T-helper 17 cell (primary cell): ENCODE measurements around the gene CRACDL. TPM values are rescaled to one million over a fixed set of nuclear protein-coding genes. Genes with fewer than 3 reads are reported as not detected.

Experiments used
- ATAC-seq: fragments of 150-1000 bp; cut with Tn5 transposase; 2 replicates; pipeline ENCODE4 v1.10.0; 2021; ENCODE audit warnings: mild to moderate bottlenecking, moderate library complexity
- DNase-seq, 3 donors: peaks; one replicate each; pipeline versions ENCODE4 v3.0.0 to v3.0.0-alpha.2; 2020 to 2021
- H3K9me3 ChIP-seq: one replicate; pipeline ENCODE4 v1.7.0; 2013; ENCODE audit warnings: low read length, mild to moderate bottlenecking; ENCODE audit not compliant: control insufficient read depth, poor library complexity, severe bottlenecking
- H3K27ac Mint-ChIP-seq: one replicate; pipeline ENCODE4 v1.8.0; 2022; ENCODE audit warnings: mild to moderate bottlenecking, moderate library complexity, mixed read lengths
- H3K27me3 Mint-ChIP-seq: one replicate; pipeline ENCODE4 v1.8.0; 2022; ENCODE audit warnings: mixed read lengths
- H3K36me3 Mint-ChIP-seq: one replicate; pipeline ENCODE4 v1.8.0; 2022; ENCODE audit warnings: low read depth, mixed read lengths
- H3K4me1 Mint-ChIP-seq: one replicate; pipeline ENCODE4 v1.8.0; 2022; ENCODE audit warnings: mild to moderate bottlenecking, mixed read lengths
- H3K4me3 Mint-ChIP-seq: one replicate; pipeline ENCODE4 v1.8.0; 2022; ENCODE audit warnings: mild to moderate bottlenecking, moderate library complexity, mixed read lengths
- total RNA-seq, 4 donors: library from RNA in 2 of 4; stranded (reverse) in 2 of 4; gene quantifications; one replicate each; pipeline ENCODE4 v1.2.3 and lab custom pipeline; 2022 to 2026

The CRACDL gene, protein sequence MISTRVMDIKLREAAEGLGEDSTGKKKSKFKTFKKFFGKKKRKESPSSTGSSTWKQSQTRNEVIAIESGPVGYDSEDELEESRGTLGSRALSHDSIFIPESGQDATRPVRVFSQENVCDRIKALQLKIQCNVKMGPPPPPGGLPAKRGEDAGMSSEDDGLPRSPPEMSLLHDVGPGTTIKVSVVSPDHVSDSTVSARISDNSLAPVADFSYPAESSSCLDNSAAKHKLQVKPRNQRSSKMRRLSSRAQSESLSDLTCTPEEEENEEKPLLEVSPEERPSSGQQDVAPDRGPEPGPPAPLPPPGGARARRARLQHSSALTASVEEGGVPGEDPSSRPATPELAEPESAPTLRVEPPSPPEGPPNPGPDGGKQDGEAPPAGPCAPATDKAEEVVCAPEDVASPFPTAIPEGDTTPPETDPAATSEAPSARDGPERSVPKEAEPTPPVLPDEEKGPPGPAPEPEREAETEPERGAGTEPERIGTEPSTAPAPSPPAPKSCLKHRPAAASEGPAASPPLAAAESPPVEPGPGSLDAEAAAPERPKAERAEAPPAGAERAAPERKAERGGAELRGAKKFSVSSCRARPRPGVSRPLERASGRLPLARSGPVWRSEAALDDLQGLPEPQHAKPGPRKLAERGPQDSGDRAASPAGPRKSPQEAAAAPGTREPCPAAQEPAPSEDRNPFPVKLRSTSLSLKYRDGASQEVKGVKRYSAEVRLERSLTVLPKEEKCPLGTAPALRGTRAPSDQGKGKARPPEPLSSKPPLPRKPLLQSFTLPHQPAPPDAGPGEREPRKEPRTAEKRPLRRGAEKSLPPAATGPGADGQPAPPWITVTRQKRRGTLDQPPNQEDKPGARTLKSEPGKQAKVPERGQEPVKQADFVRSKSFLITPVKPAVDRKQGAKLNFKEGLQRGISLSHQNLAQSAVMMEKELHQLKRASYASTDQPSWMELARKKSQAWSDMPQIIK
- under 1 TPM; 0.29 to 0.55 TPM for total RNA-seq
- 0.83 to 2.3 reads per million in 2 donors for total RNA-seq (lab: John Stamatoyannopoulos, UW)

- DNase-seq (no peak), ATAC-seq (peak; percentile 49)
- peaks cover 11% of the 10 kb centered on the region for H3K4me1 Mint-ChIP-seq
- H3K4me3 Mint-ChIP-seq = peak within 1 kb of the TSS; percentile 86
- no peaks in the 10 kb centered on the region for H3K9me3 ChIP-seq
- H3K36me3 Mint-ChIP-seq = peaks cover 11% of the 10 kb centered on the region
- H3K27ac Mint-ChIP-seq = no peak within 1 kb of the TSS
- H3K27me3 Mint-ChIP-seq = peaks cover 75% of the 10 kb centered on the region
Observed at GRCh38 chr2:98935777-98936352, at the start of gene CRACDL. Gene CRACDL (minus strand): TSS chr2:98936225. CDS start chr2:98846800, 89,425 bp downstream.

- Mint-ChIP-seq H3K4me3 (no peak overlapping the region), H3K27me3 (no peaks in the 10 kb centered on the region), H3K27ac (no peak overlapping the region), H3K4me1 (no peaks in the 10 kb centered on the region), H3K36me3 (peaks cover 6% of the 10 kb centered on the region)
- no peak for ATAC-seq
- peaks cover 9% of the 10 kb centered on the region for H3K9me3 ChIP-seq
- DNase-seq = no peak
Observed at GRCh38 chr2:98975611-98976010, 39.6 kb upstream of the CRACDL start.

DNA sequence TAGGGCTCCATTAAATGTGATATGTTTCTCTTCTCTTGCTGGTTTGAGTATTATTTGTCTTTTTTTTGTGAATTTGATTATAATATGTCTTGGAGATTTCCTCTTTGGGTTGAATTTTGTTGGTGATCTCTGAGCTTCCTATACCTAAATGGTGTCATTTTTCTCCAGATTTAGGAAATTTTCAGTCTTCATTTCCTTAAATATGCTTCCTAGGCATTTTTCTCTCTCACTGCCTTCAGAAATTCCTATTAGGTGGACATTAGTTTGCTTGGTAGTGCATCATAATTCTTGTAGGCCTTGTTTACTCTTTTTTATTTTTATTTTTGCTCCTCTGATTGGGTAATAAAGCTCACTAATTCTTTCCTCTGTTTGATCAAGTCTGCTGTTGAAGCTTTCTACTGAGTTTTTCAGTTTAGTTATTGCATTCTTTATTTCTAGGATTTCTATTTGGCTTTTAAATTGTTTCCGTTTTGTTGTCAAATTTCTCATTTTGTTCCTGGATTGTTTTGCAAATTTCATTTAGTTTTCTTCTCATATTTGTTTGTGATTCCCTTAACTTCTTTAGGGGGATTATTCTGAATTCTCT lies 36.6 kb upstream of the CRACDL start:
- Mint-ChIP-seq H3K4me3 (no peak overlapping the region), H3K36me3 (peaks cover 6% of the 10 kb centered on the region), H3K27ac (no peak overlapping the region), H3K27me3 (no peaks in the 10 kb centered on the region), H3K4me1 (no peaks in the 10 kb centered on the region)
- H3K9me3 ChIP-seq = peaks cover 11% of the 10 kb centered on the region
- ATAC-seq = no peak
- DNase-seq = no peak

- H3K9me3 ChIP-seq = no peaks in the 10 kb centered on the region
- Mint-ChIP-seq H3K4me3 (no peak overlapping the region), H3K27me3 (no peaks in the 10 kb centered on the region), H3K4me1 (peaks cover 2% of the 10 kb centered on the region), H3K27ac (no peak overlapping the region), H3K36me3 (no peaks in the 10 kb centered on the region)
- ATAC-seq (no peak), DNase-seq (no peak)
Observed at GRCh38 chr2:98959810-98960507, 23.9 kb upstream of the CRACDL start.

DNA sequence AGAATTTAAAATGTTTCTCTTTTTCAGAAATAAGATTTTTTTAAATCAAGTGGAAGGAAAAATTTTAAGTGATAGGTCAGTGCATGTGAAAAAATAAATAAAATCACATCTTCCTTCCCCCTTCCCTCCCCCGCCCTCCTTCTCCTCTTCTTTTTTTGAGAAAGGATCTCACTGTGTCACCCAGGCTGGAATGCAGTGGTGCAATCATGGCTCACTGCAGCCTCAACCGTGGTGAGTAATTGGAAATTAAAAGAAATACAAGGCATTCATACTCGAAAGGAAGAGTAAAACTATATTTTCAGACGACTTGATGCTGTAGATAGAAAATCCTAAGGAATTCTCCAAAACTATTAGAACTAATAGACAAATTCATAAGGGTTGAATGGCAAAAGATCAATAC lies 16.9 kb upstream of the CRACDL start:
- Mint-ChIP-seq H3K4me3 (no peak overlapping the region), H3K36me3 (no peaks in the 10 kb centered on the region), H3K27me3 (peaks cover 32% of the 10 kb centered on the region), H3K27ac (no peak overlapping the region), H3K4me1 (peaks cover 2% of the 10 kb centered on the region)
- H3K9me3 ChIP-seq = no peaks in the 10 kb centered on the region
- no peak for ATAC-seq
- DNase-seq = no peak

DNA sequence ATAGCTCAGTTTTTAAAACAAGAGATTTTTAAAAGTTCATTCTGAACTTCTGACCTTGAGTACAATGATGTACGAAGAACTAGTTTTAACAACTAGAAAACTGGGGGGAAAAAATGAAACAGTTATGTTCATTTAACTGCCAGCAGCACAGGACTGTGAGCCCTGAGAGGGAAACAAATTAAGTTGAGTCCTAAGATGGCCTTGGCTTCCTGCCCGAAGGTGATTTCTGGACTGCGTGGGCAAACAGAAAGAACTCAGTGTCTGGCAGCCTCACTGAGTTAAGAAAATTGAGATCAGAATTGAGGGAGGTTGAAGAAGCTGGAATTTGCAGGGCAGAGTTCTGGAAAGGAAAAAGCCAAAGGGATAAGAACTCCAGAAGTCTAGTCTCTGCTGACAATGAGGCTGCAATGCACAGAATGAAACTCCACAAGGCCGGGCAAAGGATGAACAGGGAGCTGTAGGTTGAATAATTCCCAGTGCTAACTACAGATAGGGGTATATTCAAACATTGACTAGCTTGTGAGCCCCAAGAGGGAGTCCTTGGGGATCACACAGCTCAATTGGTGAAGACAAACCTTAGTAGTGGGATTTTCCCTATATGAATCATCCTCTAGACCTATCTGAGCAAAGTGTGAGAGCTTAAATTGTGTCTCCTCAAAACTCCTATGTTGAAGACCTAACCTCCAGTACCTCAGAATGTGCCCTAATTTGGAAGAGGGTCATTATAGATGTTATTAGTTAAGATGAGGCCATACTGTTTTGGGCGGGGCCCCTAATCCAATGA lies 13.1 kb upstream of the CRACDL start:
- Mint-ChIP-seq H3K36me3 (no peaks in the 10 kb centered on the region), H3K4me1 (no peaks in the 10 kb centered on the region), H3K27ac (no peak overlapping the region), H3K27me3 (peaks cover 42% of the 10 kb centered on the region), H3K4me3 (no peak overlapping the region)
- ATAC-seq = no peak
- no peaks in the 10 kb centered on the region for H3K9me3 ChIP-seq
- DNase-seq = no peak

- H3K4me1 Mint-ChIP-seq = no peaks in the 10 kb centered on the region
- peaks cover 42% of the 10 kb centered on the region for H3K27me3 Mint-ChIP-seq
- no peak overlapping the region for H3K4me3 Mint-ChIP-seq
- no peaks in the 10 kb centered on the region for H3K9me3 ChIP-seq
- H3K36me3 Mint-ChIP-seq = no peaks in the 10 kb centered on the region
- ATAC-seq (no peak), DNase-seq (no peak)
- no peak overlapping the region for H3K27ac Mint-ChIP-seq
Observed at GRCh38 chr2:98947554-98947953, 11.5 kb upstream of the CRACDL start.

DNA sequence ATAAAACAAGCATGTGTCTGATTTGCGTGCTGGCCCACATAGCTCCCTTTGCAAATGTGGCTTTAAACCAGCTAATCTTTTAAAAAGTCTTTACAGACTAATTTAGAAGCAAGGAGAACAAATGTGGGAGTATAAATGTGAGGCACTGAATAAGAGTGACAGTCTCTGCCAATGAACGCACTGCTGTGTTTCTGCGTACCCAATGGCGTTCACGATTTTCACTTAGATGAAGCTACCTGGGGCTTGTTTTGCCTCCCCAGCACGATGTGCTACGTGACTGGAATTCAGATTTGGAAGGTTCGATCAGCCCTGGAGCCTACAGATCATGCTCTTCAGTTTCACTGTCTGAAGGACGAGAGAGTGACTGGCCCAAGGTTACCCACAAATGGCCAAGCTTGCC lies 10.8 kb upstream of the CRACDL start:
- DNase-seq = no peak
- no peaks in the 10 kb centered on the region for H3K4me1 Mint-ChIP-seq
- no peaks in the 10 kb centered on the region for H3K36me3 Mint-ChIP-seq
- no peak overlapping the region for H3K27ac Mint-ChIP-seq
- H3K27me3 Mint-ChIP-seq = peaks cover 39% of the 10 kb centered on the region
- no peaks in the 10 kb centered on the region for H3K9me3 ChIP-seq
- no peak overlapping the region for H3K4me3 Mint-ChIP-seq
- ATAC-seq = no peak

- DNase-seq (no peak), ATAC-seq (no peak)
- Mint-ChIP-seq H3K27me3 (peaks cover 35% of the 10 kb centered on the region), H3K36me3 (peaks cover 4% of the 10 kb centered on the region), H3K4me1 (peaks cover 2% of the 10 kb centered on the region), H3K27ac (no peak overlapping the region), H3K4me3 (no peak overlapping the region)
- no peaks in the 10 kb centered on the region for H3K9me3 ChIP-seq
Observed at GRCh38 chr2:98944775-98945174, 8.8 kb upstream of the CRACDL start.

DNA sequence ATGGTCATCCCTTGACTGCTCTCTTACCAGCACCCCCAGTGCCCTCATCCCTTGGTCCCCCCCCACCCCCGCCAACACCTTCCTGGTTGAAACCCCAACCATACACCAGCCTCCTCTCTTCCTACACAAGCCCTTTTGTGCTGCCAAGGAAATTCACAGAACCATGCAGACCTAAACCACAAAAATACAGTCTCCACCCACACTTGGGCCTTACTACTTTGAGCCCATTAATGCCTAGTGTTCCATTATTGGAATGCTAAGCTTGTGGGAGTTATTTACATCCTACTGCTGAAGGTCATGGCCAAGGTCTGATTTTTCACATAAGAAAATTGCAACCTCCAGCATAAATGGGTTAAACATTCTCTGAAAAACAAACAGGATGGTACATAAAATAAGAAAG lies 4.1 kb upstream of the CRACDL start:
- no peak for ATAC-seq
- Mint-ChIP-seq H3K27me3 (peaks cover 40% of the 10 kb centered on the region), H3K27ac (no peak overlapping the region), H3K36me3 (peaks cover 8% of the 10 kb centered on the region), H3K4me1 (peaks cover 9% of the 10 kb centered on the region), H3K4me3 (no peak overlapping the region)
- no peak for DNase-seq
- H3K9me3 ChIP-seq = no peaks in the 10 kb centered on the region

DNA sequence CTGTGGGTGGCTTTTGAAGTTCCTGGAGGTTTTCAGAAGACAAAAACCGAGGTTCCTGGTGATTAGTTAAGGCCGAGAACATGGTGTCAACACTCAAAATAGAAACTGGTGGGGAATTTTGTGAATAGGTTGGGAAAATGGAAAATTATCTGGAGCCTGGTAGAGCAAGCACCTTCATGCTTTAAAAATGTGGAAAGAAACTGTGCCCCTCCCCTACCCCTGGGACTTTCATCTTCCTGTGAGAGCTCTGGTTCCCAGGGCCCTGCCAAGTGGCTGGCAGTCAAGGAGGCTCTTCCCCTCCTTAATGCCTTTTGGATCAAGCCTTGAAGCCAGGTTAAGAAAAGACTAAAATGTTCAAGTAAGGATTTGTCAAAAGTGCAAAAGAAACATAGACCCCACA lies 1.9 kb upstream of the CRACDL start:
- Mint-ChIP-seq H3K4me1 (peaks cover 9% of the 10 kb centered on the region), H3K4me3 (peak overlapping the region; percentile 81), H3K36me3 (peaks cover 8% of the 10 kb centered on the region), H3K27me3 (peaks cover 60% of the 10 kb centered on the region), H3K27ac (no peak overlapping the region)
- ATAC-seq (no peak), DNase-seq (no peak)
- no peaks in the 10 kb centered on the region for H3K9me3 ChIP-seq
